ENCODE data around the gene CACNG3.
"Not testable (repeated sequence)": the region's sequence is repeated elsewhere in the genome, so short reads cannot be mapped to it uniquely, and the experiment has no call there.

The CACNG3 gene

DNA sequence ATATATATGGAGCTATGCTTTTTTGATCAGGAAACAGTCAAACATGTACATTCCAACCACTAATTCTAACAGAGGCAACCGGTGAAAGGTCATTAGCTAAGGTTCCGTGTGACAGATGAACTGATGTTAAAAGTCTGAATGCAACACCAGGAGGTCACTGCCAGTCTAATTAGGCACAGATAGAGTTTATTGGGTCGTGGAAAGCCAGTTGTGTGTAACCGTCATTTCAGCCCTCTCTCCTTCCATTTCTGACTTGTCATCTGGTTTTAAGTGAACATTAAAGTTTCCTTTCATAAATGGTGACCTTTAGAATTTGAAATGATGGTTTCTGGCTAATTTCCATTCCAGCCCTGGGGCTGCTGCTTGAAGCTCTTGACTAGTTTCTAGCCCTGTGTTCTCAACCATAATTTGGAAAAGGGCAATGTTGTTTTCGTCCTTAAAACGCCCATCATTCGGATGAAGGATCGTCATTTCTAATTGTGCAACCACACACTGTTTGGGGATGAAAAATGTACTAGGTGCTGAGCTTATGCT is 23.9 kb downstream of the CACNG3 start:
- no peak for DNase-seq (ENCODE audit: low read depth)

DNA sequence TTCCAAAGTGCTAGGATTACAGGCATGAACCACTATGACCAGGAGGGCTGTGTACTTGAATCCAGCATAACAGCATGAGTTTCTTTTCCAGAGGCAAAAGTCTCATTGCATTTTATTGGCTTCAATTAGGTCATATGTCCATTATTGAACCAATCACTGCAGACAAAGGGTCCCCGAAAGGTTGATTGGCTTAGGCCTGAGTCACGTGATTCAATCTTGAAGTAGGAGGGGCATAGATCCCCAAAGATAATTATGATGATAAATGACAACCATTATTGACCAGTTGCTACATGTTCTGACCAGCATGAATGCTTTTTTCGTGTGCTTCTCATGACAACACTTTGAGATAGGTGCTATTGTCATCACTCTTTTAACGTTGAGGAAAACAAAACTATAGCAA is 25.3 kb downstream of the CACNG3 start:
- no peak for DNase-seq (ENCODE audit: low read depth)

DNA sequence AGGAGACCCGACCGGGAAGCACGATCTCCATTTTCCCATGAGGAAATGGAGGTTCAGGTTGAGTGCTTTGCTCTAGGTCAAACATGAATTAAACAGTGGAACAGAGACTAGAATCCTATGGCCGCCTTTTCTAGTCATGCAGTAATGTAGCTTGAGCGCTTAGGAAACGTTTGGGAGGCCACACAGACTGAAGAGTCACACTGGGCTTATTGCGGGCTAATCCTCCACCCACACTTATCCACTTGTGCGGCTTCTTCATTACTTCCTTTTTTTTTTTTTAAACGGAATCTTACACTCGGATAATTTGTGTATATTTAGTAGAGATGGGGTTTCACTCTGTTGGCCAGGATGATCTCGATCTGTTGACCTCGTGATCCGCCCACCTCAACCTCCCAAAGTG is 26.0 kb downstream of the CACNG3 start:
- DNase-seq (ENCODE audit: low read depth) = no peak

DNA sequence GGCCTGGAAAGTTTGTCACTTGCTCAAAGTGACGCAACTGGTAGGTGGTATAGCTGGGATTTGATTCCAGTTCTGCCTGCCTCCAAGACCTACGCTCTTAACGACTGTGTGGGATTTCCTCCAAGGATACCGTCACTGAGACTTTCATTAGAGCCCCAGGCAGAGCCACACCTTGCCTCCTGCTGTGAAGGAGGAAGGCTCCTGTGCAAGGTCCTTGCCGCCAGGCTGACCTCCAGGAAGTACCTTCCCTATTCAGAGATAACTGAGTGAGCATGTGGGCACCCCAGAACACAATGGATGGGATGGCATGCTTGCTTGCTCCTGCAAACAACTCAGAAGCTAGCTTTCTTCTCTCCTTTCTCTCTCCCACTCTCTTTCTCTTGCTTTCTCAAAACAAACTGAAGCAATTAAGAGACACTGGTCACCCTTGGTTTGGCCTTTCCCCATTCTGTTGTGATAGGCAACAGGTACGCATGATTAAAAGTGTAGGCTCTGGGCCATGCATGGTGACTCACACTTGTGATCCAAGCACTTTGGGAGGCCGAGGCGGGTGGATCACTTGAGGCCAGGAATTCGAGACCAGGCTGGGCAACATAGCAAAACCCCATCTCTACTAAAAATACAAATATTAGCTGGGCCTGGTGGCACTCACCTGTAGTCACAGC is 30.7 kb downstream of the CACNG3 start:
- DNase-seq (ENCODE audit: low read depth) = no peak

DNA sequence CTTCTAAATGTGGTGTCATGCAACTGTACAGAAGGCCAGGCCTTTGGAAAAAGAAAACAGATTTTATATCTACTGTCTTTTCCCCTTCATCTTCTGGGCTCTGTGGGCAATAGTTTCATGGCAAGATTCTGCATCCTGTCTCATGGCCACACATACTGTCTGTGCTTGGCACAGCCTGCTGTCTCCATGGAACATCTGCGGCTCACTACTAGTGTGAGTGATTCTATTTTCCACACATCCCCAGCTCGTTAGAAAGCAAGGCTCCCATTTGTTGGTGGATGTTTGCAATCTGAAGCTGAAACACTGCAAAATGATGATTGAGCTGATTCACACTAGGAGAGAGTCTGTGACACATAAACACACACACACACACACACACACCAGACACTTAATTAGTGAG is 32.4 kb downstream of the CACNG3 start:
- no peak for DNase-seq (ENCODE audit: low read depth)

DNA sequence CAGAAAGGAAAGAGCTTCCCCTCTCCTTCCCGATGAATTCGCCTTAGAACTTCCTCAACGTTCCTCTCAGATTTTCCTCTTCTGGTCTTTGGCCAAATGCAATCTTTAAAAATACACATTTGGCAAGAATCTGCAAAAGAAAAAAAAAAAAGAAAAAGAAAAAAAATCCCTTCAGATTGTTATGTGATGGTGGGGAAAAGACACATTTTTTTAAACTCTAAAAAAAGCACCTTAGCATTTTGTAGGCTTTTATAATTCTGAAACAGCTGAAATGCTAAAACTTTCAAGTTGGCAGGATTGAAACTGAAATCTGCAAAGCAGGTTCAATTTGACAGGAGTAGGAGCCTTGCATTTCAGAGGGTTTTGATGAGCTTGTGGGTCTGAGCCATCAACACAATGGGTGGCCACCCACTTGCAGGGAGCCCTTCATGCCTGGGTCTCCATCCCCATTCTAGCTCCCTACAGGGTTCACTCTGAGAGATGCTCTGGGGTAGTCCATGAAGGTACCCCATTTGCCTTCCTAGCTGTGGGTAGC is 33.1 kb downstream of the CACNG3 start:
- no peak for DNase-seq (ENCODE audit: low read depth)

DNA sequence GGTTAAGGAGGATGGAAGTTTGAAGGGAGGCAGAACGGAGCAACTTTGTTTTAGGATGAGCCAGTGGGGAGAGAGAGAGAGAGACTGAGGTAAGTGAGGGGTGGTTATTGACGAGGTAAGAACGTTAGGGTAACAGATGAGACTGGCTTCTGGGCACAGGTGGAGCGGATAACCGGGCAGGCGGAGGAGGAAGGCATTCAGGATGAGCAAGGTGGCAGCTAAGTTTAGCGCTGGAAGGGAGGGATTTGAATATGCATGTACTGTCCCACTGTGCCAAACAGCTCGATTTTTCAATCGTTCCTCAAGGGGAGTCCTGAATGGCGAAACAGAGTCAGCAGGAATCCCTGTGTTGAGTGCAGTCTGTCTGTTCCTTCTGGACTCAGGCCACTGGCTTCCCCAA is 35.8 kb downstream of the CACNG3 start:
- DNase-seq (ENCODE audit: low read depth) = no peak

DNA sequence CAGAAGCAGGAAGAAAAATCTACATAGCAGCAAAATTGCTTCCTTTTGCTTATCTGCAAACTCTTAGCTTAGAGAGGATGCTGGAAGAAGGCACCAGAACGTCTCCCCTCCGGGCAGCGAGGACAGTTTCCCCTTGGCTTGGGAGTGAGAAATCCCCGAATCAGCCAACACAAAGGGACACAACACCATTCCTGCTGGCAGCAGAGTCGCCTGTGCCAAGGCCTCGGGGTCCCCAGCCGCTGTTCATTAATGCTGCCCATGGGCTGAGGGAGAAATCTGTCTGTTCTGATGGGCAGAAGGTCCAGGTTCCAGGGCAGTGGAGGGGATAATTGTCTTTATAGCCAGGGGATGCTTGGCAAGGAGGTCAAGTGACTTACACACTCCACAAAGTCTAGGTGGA is 38.0 kb downstream of the CACNG3 start:
- DNase-seq (ENCODE audit: low read depth) = no peak

DNA sequence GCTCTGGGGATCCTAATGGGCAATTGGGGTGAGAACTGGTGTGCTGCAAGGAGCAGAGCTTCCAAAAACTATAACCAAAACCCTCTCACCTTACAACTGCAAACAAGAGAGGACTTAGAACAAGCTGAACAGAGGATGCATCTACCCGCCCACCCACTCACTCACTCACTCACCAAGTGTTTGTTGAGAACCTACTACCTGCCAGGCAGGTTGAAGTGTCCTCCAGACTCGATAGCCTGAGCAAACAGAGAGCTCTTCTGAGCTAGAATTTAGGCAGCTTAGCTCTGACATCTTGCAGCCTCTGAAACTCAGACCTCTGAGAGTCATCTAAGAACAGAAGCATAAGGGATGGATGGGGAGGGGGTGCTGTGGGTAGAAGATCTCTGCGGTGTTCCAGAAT is 41.2 kb downstream of the CACNG3 start:
- no peak for DNase-seq (ENCODE audit: low read depth)

DNA sequence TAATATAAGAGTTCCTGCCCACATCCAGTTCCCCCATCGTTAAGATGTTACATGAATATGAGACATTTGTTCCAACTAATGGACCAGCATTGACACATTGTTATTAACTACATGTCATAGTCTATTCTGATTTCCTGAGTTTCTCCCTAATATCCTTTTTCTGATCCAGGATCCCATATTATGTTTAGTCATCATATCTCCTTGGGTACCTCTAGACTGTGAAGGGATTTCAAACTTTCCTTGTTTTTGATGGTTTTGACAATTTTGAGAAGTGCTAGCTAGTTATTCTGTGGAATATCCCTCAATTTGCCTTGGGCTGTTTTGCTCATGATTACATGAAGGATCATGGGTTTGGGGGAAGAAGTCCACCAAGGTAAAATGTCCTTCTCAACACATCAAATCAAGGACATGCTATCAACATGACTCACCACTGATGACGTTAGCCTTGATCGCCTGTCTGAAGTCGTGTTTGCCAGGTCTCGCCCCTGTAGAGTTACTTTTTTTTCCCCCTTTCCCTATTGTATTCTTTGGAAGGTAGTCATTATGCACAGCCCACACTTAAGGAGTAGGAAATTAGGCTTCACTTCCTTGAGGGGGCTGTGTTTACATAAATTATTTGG is 42.5 kb downstream of the CACNG3 start:
- DNase-seq (ENCODE audit: low read depth) = no peak

DNA sequence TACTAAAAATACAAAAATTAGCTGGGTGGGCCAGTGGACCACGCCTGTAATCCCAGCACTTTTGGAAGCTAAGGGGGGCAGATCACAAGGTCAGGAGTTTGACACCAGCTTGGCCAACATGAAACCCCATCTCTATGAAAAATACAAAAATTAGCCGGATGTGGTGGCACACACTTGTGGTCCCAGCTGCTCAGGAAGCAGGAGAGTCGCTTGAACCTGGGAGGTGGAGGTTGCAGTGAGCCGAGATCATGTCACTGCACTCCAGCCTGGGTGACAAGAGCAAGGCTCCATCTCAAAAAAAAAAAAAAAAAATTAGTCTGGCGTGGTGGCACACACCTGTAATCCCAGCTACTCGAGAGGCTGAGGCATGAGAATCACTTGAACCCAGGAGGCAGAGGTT is 44.6 kb downstream of the CACNG3 start:
- DNase-seq (ENCODE audit: low read depth) = not testable (repeated sequence)

DNA sequence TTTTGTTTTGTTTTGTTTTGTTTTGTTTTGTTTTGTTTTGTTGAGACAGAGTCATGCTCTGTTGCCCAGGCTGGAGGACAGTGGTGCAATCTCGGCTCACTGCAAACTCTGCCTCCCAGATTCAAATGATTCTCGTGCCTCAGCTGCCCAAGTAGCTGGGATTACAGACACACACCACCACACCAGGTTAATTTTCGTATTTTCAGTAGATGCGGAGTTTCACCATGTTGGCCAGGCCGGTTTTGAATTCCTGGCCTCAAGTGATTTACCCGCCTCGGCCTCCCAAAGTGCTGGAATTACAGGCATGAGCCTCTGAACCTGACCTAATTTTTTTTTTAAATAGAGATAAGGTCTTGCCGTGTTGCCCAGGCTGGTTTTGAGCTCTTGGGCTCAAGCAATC is 46.5 kb downstream of the CACNG3 start:
- no peak for DNase-seq (ENCODE audit: low read depth)

DNA sequence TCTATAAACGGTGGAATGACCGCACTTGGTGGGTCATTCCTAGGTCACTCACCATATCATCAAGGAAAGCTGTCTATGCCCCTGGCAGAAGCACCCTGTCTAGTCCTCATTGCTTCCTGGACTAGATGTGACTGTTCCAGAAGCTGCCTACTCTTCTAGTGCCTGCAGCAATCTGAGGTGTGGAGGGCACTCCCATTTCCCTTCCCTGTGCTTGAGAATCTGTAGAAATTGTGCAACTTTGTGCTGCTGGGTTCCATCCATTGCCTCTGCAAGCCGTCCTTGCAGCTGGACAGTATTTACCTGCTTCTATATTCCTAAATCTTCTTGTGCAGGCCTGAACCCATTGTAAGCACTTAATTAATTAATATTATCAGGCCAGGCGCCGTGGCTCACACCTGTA is 52.1 kb downstream of the CACNG3 start:
- DNase-seq (ENCODE audit: low read depth) = no peak

DNA sequence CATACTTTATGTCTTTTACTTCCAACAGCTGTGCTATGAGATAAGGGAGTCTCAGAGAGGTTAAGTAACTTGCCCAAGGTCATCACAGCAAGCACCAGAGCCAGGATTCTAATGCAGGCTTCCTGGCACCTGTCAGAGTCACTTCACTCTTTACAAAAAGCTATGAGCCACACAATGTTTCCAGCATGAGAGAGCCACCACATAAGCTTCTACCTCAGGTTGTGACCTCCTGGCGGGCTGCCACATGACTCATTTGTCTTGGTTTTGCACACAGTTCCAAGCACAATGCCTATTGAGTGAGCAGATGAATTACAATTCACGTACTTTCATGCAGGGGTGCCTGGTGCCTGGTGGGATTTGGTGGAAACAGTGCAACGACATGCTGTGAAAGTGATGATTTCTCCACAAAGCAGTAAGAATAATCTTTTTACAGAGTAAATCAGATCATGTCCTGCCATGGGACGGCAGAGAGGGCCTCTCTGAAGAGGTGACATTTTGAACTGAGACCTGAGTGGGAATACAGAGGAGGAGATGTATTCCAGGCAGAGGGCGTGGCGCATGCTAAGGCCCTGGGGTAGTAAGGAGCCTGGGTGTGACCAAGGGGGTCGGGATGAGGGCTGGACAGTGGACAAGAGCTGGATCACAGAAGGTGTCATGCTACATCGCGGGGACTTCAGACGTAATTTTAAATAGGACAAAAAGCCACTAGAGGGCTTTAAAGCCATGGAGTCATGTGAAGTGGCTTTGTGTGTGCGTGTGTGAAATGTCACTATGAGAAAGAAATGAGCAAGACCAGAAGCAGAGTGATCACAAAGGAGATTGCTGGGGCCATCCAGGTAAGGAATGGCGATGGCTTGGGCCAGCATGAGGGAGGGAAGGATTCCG is 53.4 kb downstream of the CACNG3 start:
- no peak for DNase-seq (ENCODE audit: low read depth)

DNA sequence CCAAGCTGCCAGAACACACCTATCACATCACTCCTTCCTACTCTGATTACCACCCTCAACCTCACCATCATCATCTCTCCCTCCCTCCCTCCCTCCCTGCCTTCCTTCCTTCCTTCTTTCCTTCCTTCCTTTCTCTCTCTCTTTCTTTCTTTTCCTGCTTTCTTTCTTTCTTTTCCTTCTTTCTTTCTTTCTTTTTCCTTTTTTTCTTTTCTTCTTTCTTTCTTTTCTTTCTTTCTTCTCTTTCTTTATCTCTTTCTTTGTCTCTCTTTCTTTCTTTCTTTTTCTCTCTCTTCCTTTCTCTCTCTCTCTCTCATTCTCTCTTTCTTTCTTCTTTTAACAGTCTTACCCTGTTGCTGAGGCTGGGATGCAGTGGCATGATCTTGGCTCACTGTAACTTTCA is 59.2 kb downstream of the CACNG3 start:
- DNase-seq (ENCODE audit: low read depth) = no peak

DNA sequence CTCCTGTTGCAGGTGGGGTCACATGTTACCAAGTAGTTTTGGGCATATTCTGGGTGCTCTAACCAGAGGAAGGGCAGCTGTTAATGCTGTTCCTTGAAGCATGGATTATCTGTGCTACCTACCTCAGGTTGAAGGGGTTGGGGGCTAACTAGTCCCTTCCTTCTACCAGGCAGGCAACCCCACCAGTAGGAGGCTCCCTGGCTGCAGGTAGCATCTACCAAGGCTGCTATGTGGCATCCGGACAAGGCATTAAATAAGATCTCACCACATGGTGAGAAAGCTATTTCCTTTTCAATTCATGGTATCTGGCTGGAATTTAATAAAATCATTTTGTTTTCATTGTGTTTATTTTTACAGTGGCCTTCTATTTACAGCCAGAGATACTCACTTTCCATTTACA is 62.5 kb downstream of the CACNG3 start:
- DNase-seq (ENCODE audit: low read depth) = no peak

DNA sequence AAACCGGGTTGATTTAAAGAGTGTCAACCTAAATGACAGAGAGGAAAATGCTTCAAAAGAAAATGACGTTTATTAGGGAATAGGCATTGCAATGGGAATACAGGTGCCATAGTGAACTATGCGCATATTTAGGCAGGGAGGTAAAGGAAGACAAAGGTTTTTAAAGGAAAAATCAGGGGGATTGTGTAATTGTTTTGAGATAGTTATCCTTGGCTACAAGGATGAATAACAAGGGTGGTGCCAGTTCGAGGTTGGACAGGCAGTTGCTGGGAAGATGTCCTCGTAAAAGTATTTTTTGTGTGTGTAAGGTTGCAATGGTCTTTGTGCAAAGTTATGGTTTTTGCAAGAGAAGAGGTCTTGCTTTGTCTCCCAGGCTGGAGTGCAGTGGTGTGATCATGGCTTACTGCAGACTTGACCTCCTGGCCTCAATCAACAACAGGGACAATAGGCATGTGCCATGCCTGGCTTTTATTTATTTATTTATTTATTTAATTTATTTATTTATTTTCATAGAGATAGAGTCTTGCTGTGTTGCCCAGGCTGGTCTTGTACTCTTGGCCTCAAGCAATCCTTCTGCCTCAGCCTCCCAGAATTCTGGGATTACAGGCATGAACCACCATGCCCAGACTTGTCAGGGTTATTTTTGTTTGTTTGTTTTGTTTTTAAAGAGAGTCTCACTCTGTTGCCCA is 63.1 kb downstream of the CACNG3 start:
- DNase-seq (ENCODE audit: low read depth) = no peak

DNA sequence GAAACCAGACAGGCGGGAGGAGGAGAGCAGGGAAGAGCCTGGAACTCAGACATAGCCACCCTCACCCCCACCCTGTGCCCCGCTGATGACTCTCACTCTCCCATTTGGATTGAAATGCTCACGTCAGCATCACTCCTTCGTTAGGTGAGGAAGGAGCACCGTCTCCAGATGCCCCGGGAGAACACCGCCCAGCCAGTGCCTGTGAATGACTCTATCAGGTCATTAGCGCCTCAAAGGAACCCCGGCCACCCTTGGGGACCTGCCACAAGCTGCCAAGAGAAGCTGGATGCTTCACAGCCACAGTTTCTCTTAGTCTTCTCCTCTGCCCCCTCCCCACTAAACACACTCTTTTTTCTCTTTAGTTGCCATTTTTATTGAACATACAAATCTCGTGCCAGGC is 66.0 kb downstream of the CACNG3 start:
- DNase-seq (ENCODE audit: low read depth) = no peak

DNA sequence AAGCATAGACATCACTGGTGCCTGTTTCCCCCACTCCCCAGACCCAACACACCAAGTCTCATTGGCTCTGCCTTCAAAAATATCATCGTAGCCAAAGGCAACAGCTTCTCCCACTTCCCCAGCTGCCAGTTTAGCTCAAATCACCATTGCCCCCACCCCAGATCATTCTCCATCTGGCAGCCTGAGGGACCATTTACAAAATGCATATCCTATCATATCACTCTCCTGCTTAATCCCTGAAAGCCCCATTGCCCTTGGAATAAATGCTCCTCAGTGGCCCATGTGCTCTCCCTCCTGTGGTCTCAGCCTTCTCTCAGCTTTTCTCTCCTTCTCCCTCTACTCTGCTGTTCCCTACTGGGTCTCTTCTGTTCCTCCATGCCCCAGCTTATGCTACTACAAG is 68.3 kb downstream of the CACNG3 start:
- DNase-seq (ENCODE audit: low read depth) = no peak

DNA sequence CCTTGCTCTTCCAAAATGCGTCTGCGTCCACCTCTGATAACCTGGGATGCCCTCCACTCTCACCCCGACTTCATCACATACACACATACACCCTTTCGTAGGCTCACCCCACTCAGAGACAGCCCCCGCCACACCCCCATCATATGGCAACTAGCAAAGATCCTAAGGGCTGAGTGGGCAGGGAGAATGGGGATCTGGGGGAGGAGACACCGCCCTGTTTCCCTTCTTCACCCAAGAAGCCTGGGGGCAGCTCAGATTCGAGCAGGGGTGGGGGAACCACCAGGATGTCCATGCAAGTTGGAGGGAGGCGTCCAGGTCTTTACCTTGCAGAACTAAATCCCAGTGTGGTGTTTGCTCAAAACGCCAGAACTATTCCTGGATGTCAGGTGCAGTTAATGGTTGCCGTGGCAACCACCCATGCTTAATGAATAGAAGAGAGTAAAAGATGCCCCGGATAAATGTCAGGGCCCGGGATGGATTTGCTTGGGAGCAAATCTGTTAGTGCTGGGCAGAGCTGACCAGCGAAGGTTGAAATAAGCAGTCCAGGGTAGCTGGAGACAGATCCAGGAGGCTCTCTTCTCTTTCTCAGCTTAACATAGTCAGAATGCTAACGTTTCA is 72.8 kb downstream of the CACNG3 start:
- DNase-seq (ENCODE audit: low read depth) = no peak

DNA sequence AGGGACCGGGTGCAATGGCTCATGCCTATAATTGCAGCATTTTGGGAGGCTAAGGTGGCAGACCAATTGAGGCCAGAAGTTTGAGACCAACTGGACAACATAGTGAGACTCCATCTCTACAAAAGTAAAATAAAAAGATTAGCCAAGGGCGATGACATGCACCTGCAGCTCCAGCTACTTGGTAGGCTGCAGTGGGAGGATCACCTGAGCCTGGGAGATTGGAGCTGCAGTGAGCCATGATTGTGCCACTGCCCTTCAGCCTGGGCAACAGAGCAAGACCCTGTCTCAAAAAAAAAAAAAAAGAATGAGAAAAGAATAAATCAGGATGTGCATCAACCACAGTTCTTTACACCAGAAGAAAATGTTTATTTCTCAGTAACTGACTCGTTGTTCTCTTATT is 76.0 kb downstream of the CACNG3 start:
- DNase-seq (ENCODE audit: low read depth) = no peak
